SH-SY5Y (cell line): ENCODE data around the gene EEIG1.

ENCODE experiments used
- GATA2 ChIP-seq: IDR thresholded peaks from 2 replicates; pipeline ENCODE4 v1.6.1; 2011; ENCODE audit warnings: mild to moderate bottlenecking, low read depth, low read length
- GATA3 ChIP-seq: IDR thresholded peaks from 2 replicates; pipeline ENCODE4 v1.6.1; 2011; ENCODE audit warnings: low read depth, mild to moderate bottlenecking, low read length, moderate library complexity

- TF ChIP-seq GATA2 (no peak), GATA3 (no peak)
Measured at GRCh38 chr9:127985011-127985410, 4.2 kb upstream of the EEIG1 start.
